SK-N-SH (cell line): ENCODE measurements around the gene OR5AN1. TPM values are rescaled to one million over a fixed set of nuclear protein-coding genes. Genes with fewer than 3 reads are reported as not detected.

Source experiments
- CTCF ChIA-PET: fragments of 300-600, 350-600 bp; formaldehyde crosslinking; extraction: SDS; loops from one replicate; lab custom pipeline; 2021; lab: Yijun Ruan, JAX
- POLR2A ChIA-PET: fragments of 350-600 bp; sonication (Branson Sonifier 250); formaldehyde crosslinking; extraction: SDS; loops from one replicate; lab custom pipeline; 2020; ENCODE audit warnings: antibody characterized with exemption, inconsistent platforms; lab: Yijun Ruan, JAX
- DNase-seq: peaks from one replicate; pipeline ENCODE4 v3.0.0; 2012
- H2AFZ ChIP-seq: fragments of 200-600 bp; sonication (generic); 2 replicates; pipeline ENCODE4 v1.8.1; 2016; ENCODE audit warnings: antibody characterized with exemption, mild to moderate bottlenecking, low read depth
- H3F3A ChIP-seq: fragments of 200-600 bp; sonication (generic); replicated peaks from 2 replicates; pipeline ENCODE3; 2016; ENCODE audit warnings: antibody characterized with exemption, mild to moderate bottlenecking; ENCODE audit not compliant: insufficient read depth
- H3K27ac ChIP-seq, 2 experiments: fragments of 200-500 bp in 1 of 2; fragments of 200-600 bp in 1 of 2; sonication (Bioruptor generic) in 1 of 2; sonication (generic), shearing (Covaris generic) in 1 of 2; 2 replicates each; pipeline versions ENCODE4 v1.5.1 to v1.6.1; 2014 to 2016; ENCODE audit warnings: low read depth in 2 of 2, inconsistent platforms in 1 of 2, low read length in 1 of 2, mild to moderate bottlenecking in 1 of 2, mixed read lengths in 1 of 2
- H3K27me3 ChIP-seq: fragments of 200-600 bp; sonication (generic), shearing (Covaris generic); 2 replicates; pipeline ENCODE4 v1.6.1; 2016; ENCODE audit warnings: mixed run types; ENCODE audit not compliant: insufficient read depth
- H3K36me3 ChIP-seq, 2 experiments: fragments of 200-500 bp in 1 of 2; fragments of 200-600 bp in 1 of 2; sonication (Bioruptor generic) in 1 of 2; sonication (generic) in 1 of 2; replicated peaks in 1 of 2; 2 replicates each; pipeline versions ENCODE3 to v1.5.1; 2014 to 2016; ENCODE audit warnings: low read length in 1 of 2, mild to moderate bottlenecking in 1 of 2; ENCODE audit not compliant: insufficient read depth in 2 of 2, control insufficient read depth in 1 of 2
- H3K4me1 ChIP-seq, 2 experiments: fragments of 200-500 bp in 1 of 2; fragments of 200-600 bp in 1 of 2; sonication (Bioruptor generic) in 1 of 2; sonication (generic), shearing (Covaris generic) in 1 of 2; 2 replicates each; pipeline versions ENCODE4 v1.5.1 to v1.6.1; 2014 to 2016; ENCODE audit warnings: low read depth in 1 of 2, low read length in 1 of 2, mixed run types in 1 of 2; ENCODE audit not compliant: insufficient read depth in 2 of 2, control insufficient read depth in 1 of 2
- H3K4me2 ChIP-seq: fragments of 200-600 bp; sonication (generic), shearing (Covaris generic); 2 replicates; pipeline ENCODE4 v1.6.1; 2017; ENCODE audit warnings: mixed run types
- H3K4me3 ChIP-seq, 2 experiments: fragments of 200-500 bp in 1 of 2; fragments of 200-600 bp in 1 of 2; sonication (Bioruptor generic) in 1 of 2; sonication (generic), shearing (Covaris generic) in 1 of 2; 2 replicates each; pipeline versions ENCODE4 v1.5.1 to v1.8.1; 2014 to 2016; ENCODE audit warnings: low read depth in 2 of 2, inconsistent platforms in 1 of 2, low read length in 1 of 2, mild to moderate bottlenecking in 1 of 2, mixed read lengths in 1 of 2, moderate library complexity in 1 of 2
- H3K79me2 ChIP-seq: fragments of 200-600 bp; sonication (generic); 2 replicates; pipeline ENCODE4 v1.8.1; 2017; ENCODE audit warnings: mild to moderate bottlenecking; ENCODE audit not compliant: insufficient read depth
- H3K9ac ChIP-seq: fragments of 200-600 bp; sonication (generic); 2 replicates; pipeline ENCODE4 v1.6.1; 2017; ENCODE audit warnings: mixed run types
- H3K9me2 ChIP-seq: fragments of 200-600 bp; sonication (generic); 2 replicates; pipeline ENCODE4 v1.6.1; 2017; ENCODE audit warnings: mixed run types
- H3K9me3 ChIP-seq: fragments of 200-600 bp; sonication (generic); 2 replicates; pipeline ENCODE4 v1.6.1; 2017; ENCODE audit warnings: mixed run types, mild to moderate bottlenecking, moderate library complexity
- H4K20me1 ChIP-seq: fragments of 200-600 bp; sonication (generic); 2 replicates; pipeline ENCODE4 v1.6.1; 2017; ENCODE audit warnings: mild to moderate bottlenecking, mixed run types; ENCODE audit not compliant: insufficient read depth
- CHD2 ChIP-seq: fragments of 150-350 bp; IDR thresholded peaks from 2 replicates; pipeline ENCODE4 v1.6.1; 2018; ENCODE audit warnings: low read length; ENCODE audit not compliant: partially characterized antibody
- EZH2phosphoT487 ChIP-seq: fragments of 200-600 bp; sonication (generic); IDR thresholded peaks from 2 replicates; pipeline ENCODE4 v1.6.1; 2017; ENCODE audit warnings: low read depth, mixed run types, mild to moderate bottlenecking, antibody characterized with exemption, moderate library complexity, borderline replicate concordance
- GABPA ChIP-seq: IDR thresholded peaks from 2 replicates; pipeline ENCODE4 v1.4.0; 2012; ENCODE audit warnings: low read depth, mild to moderate bottlenecking
- GATA2 ChIP-seq: sonication (generic); formaldehyde crosslinking; IDR thresholded peaks from 2 replicates; pipeline ENCODE4 v1.5.0; 2020; ENCODE audit warnings: mild to moderate bottlenecking, missing genetic modification reagents
- MXI1 ChIP-seq: IDR thresholded peaks from 2 replicates; pipeline ENCODE4 v1.6.1; 2012; ENCODE audit warnings: mild to moderate bottlenecking, low read depth, low read length, improper control_type of control experiment
- NRF1 ChIP-seq: IDR thresholded peaks from 2 replicates; pipeline ENCODE4 v1.6.1; 2012; ENCODE audit warnings: low read depth, mild to moderate bottlenecking, low read length
- PBX3 ChIP-seq: IDR thresholded peaks from 2 replicates; pipeline ENCODE4; 2012
- POLR2AphosphoS5 ChIP-seq: IDR thresholded peaks from 2 replicates; pipeline ENCODE4 v1.6.1; 2012; ENCODE audit warnings: low read depth, low read length
- RFX5 ChIP-seq: IDR thresholded peaks from 2 replicates; pipeline ENCODE4 v1.6.1; 2012; ENCODE audit warnings: mild to moderate bottlenecking, improper control_type of control experiment, low read length
- SIN3A ChIP-seq: IDR thresholded peaks from 2 replicates; pipeline ENCODE4 v1.6.1; 2012; ENCODE audit warnings: low read depth, mild to moderate bottlenecking, low read length, moderate library complexity, borderline replicate concordance
- SMC3 ChIP-seq: IDR thresholded peaks from 2 replicates; pipeline ENCODE4 v1.6.1; 2012; ENCODE audit warnings: low read depth, low read length, improper control_type of control experiment
- TAF1 ChIP-seq: IDR thresholded peaks from 2 replicates; pipeline ENCODE4 v1.6.1; 2012; ENCODE audit warnings: low read depth, mild to moderate bottlenecking, low read length, moderate library complexity, borderline replicate concordance
- TCF12 ChIP-seq: IDR thresholded peaks from 2 replicates; pipeline ENCODE4 v1.4.0; 2012
- TEAD4 ChIP-seq: IDR thresholded peaks from 2 replicates; pipeline ENCODE4 v1.4.0; 2012; ENCODE audit warnings: mild to moderate bottlenecking, borderline replicate concordance; ENCODE audit not compliant: insufficient read depth
- ZBTB33 ChIP-seq: IDR thresholded peaks from 2 replicates; pipeline ENCODE4 v1.4.0; 2012; ENCODE audit warnings: low read depth, borderline replicate concordance
- WGBS: methylation state at CpG from one replicate; pipeline ENCODE4 v1.1.6; 2017; ENCODE audit warnings: low lambda C conversion rate; 5-methylcytosine and 5-hydroxymethylcytosine counted together
- polyA plus RNA-seq, 3 experiments: library from polyadenylated mRNA; depleted of rRNA; stranded (reverse); fragments of >200 nt; gene quantifications; 2 replicates each; pipeline ENCODE4 v1.2.3, GENCODE V29; 2012
- TF ChIP-seq, protein P1 (sequence below): fragments of 150-350 bp; IDR thresholded peaks from 2 replicates; pipeline ENCODE4 v1.6.1; 2016; ENCODE audit warnings: mild to moderate bottlenecking, low read depth, low read length

The OR5AN1 gene
- polyA plus RNA-seq, 1 of the 3 experiments (the other 2 are of a cell fraction): not detected

DNA sequence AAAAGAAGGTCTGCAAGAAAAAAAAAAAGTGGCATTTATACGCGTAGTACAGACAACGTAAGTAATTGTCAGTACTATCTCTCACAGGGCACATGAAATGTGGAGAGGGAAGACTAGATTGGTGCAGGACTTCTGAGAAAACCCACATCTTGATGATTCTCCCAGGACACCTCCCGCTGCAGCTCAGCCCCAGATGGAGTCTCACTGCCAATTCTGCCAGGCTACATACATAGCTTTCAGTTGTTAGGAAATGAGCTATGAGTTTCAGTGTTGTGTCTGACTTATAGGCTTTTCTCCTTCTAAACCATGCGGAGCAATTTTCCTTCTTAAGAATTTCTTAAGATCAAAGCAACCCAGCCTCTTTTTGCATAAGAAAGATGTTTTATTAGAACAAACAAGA lies 57.9 kb downstream of the OR5AN1 start:
- Histone ChIP-seq H4K20me1 (no peaks in the 10 kb centered on the region), H3F3A (no peaks in the 10 kb centered on the region), H3K4me1 (no peaks in the 10 kb centered on the region), H3K27ac (no peak overlapping the region), H3K4me3 (no peak overlapping the region), H3K9me2 (no peaks in the 10 kb centered on the region), H3K4me2 (no peak overlapping the region), H3K79me2 (no peaks in the 10 kb centered on the region), H3K36me3 (no peaks in the 10 kb centered on the region), H3K9me3 (no peaks in the 10 kb centered on the region), H3K27me3 (no peaks in the 10 kb centered on the region), H2AFZ (no peak overlapping the region), H3K9ac (no peak overlapping the region)
- no peak for TF ChIP-seq CHD2
- no peak for TF ChIP-seq GABPA
- TF ChIP-seq POLR2AphosphoS5: no peak
- no peak for TF ChIP-seq TAF1
- no peak for TF ChIP-seq ZBTB33
- TF ChIP-seq MXI1: no peak
- no peak for TF ChIP-seq NRF1
- no peak for TF ChIP-seq GATA2 (CRISPR knock-in tag)
- TF ChIP-seq SMC3: no peak
- TF ChIP-seq EZH2phosphoT487: no peak
- TF ChIP-seq RFX5: no peak
- TF ChIP-seq SIN3A: no peak
- TF ChIP-seq TEAD4: no peak
- no peak for DNase-seq
- 29% methylated on average over 5 of the region's 5 CpGs for WGBS
- POLR2A ChIA-PET: no interaction called here
- CTCF ChIA-PET: no interaction called here

DNA sequence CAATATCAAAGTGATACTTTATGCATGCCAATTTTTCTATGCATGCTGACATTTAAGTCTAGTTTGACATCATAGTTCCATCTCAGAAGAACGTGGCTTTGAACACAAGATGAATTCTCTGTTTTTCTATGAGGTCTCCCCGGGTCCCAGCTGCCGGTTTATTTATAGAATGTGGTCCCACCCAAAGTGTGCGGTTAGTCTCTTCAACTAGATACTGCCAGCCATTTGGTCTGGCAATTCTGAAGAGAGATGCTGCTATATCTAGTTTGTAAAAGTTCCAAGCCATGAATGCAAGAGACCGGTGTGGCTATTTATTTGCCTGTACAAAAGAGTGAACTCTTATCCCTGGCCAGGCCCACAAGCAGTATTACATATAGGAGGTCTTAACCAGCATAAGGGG lies 58.3 kb downstream of the OR5AN1 start:
- H3K4me2 ChIP-seq: no peak overlapping the region
- no peaks in the 10 kb centered on the region for H4K20me1 ChIP-seq
- WGBS: 20% methylated on average over 5 of the region's 5 CpGs
- no peak for TF ChIP-seq GATA2 (CRISPR knock-in tag)
- no peak for TF ChIP-seq TCF12
- TF ChIP-seq, protein P1, sequence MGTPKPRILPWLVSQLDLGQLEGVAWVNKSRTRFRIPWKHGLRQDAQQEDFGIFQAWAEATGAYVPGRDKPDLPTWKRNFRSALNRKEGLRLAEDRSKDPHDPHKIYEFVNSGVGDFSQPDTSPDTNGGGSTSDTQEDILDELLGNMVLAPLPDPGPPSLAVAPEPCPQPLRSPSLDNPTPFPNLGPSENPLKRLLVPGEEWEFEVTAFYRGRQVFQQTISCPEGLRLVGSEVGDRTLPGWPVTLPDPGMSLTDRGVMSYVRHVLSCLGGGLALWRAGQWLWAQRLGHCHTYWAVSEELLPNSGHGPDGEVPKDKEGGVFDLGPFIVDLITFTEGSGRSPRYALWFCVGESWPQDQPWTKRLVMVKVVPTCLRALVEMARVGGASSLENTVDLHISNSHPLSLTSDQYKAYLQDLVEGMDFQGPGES: no peak
- no peak for TF ChIP-seq TAF1
- TF ChIP-seq CHD2: no peak
- TF ChIP-seq PBX3: no peak
- TF ChIP-seq SMC3: no peak
- H3K79me2 ChIP-seq: no peaks in the 10 kb centered on the region
- no peak overlapping the region for H2AFZ ChIP-seq
- no peaks in the 10 kb centered on the region for H3K9me3 ChIP-seq
- no peak overlapping the region for H3K9ac ChIP-seq
- H3K27ac ChIP-seq: no peak overlapping the region
- DNase-seq: no peak
- H3K36me3 ChIP-seq: no peaks in the 10 kb centered on the region
- ChIA-PET POLR2A (no interaction called here), CTCF (interaction anchor here (1.3 kb wide), 1 partner anchor 13 kb away, joined by 5 read pairs; no protein-coding TSS in a partner anchor)
- no peaks in the 10 kb centered on the region for H3F3A ChIP-seq
- no peaks in the 10 kb centered on the region for H3K4me1 ChIP-seq
- no peak overlapping the region for H3K4me3 ChIP-seq
- no peaks in the 10 kb centered on the region for H3K9me2 ChIP-seq
- no peaks in the 10 kb centered on the region for H3K27me3 ChIP-seq
